H1 (cell line): ENCODE data around the gene HMGN3. TPM values are rescaled to one million over a fixed set of nuclear protein-coding genes. Genes with fewer than 3 reads are reported as not detected.

ENCODE experiments used
- CTCF ChIA-PET: fragments of 300-600 bp; sonication (Branson Sonifier 250); formaldehyde crosslinking; loops from one replicate; lab custom pipeline; 2021; ENCODE audit not compliant: partially characterized antibody; lab: Charles Lee
- POLR2A ChIA-PET: fragments of 300-600 bp; sonication (Branson Sonifier 250); formaldehyde crosslinking; loops from one replicate; lab custom pipeline; 2021; ENCODE audit warnings: inconsistent platforms; ENCODE audit not compliant: partially characterized antibody; lab: Charles Lee
- DNase-seq, 2 experiments: peaks; one replicate each; pipeline versions ENCODE4 v3.0.0 to v3.0.0-alpha.2; 2010 to 2022; ENCODE audit warnings: low spot score in 2 of 2, low read depth in 1 of 2, mixed read lengths in 1 of 2
- FAIRE-seq: peaks from 2 replicates; lab custom pipeline; 2011; peaks lifted over from hg19 to GRCh38; lab: Jason Lieb, UNC
- H2AFZ ChIP-seq: 2 replicates; pipeline ENCODE4 v1.8.1; 2012; ENCODE audit warnings: low read length, inconsistent platforms
- H2AK5ac ChIP-seq: 2 replicates; pipeline ENCODE4 v1.6.1; 2013; ENCODE audit warnings: low read depth, low read length
- H2BK120ac ChIP-seq: replicated peaks from 2 replicates; pipeline ENCODE3; 2013; ENCODE audit warnings: low read depth, low read length, inconsistent platforms
- H2BK12ac ChIP-seq: 2 replicates; pipeline ENCODE4 v1.6.1; 2013; ENCODE audit warnings: low read depth, low read length
- H2BK15ac ChIP-seq: 2 replicates; pipeline ENCODE4 v1.6.1; 2013; ENCODE audit warnings: low read length
- H2BK20ac ChIP-seq: 2 replicates; pipeline ENCODE4 v1.6.1; 2013; ENCODE audit warnings: low read length
- H2BK5ac ChIP-seq: 2 replicates; pipeline ENCODE4 v1.6.1; 2013; ENCODE audit warnings: low read depth, low read length
- H3K14ac ChIP-seq: 2 replicates; pipeline ENCODE4 v1.6.1; 2013; ENCODE audit warnings: inconsistent platforms; ENCODE audit not compliant: insufficient read length
- H3K18ac ChIP-seq: 2 replicates; pipeline ENCODE4 v1.6.1; 2013; ENCODE audit warnings: low read length; ENCODE audit errors: extremely low read depth
- H3K23ac ChIP-seq: 2 replicates; pipeline ENCODE4 v1.6.1; 2013; ENCODE audit warnings: inconsistent platforms; ENCODE audit not compliant: insufficient read length
- H3K23me2 ChIP-seq: 2 replicates; pipeline ENCODE4 v1.6.1; 2013; ENCODE audit warnings: low read depth, low read length
- H3K27ac ChIP-seq: 2 replicates; pipeline ENCODE4 v1.6.1; 2011; ENCODE audit warnings: low read depth, low read length, inconsistent platforms
- H3K27me3 ChIP-seq, 4 experiments: replicated peaks in 1 of 4; 1 replicate in 1 of 4; 2 replicates in 3 of 4; pipeline versions ENCODE4 v1.6.1 to v1.8.1; 2011 to 2013; ENCODE audit warnings: low read length in 3 of 4, mild to moderate bottlenecking in 3 of 4, inconsistent platforms in 2 of 4, mixed read lengths in 2 of 4, moderate library complexity in 1 of 4; ENCODE audit not compliant: control insufficient read depth in 3 of 4, insufficient read depth in 3 of 4; ENCODE audit errors: extremely low read depth in 1 of 4
- H3K36me3 ChIP-seq, 4 experiments: 2 replicates each; pipeline versions ENCODE4 v1.6.1 to v1.8.1; 2011 to 2013; ENCODE audit warnings: mild to moderate bottlenecking in 4 of 4, low read length in 3 of 4, moderate library complexity in 2 of 4, control low read depth in 1 of 4, inconsistent platforms in 1 of 4; ENCODE audit not compliant: insufficient read depth in 4 of 4, control insufficient read depth in 2 of 4
- H3K4ac ChIP-seq: replicated peaks from 2 replicates; pipeline ENCODE3; 2013; ENCODE audit warnings: low read length, low read depth, mixed read lengths, inconsistent platforms; ENCODE audit not compliant: insufficient read length
- H3K4me1 ChIP-seq, 4 experiments: replicated peaks in 1 of 4; 1 replicate in 1 of 4; 2 replicates in 3 of 4; pipeline versions ENCODE4 v1.6.1 to v1.8.1; 2011 to 2013; ENCODE audit warnings: low read length in 3 of 4, inconsistent platforms in 2 of 4, mixed read lengths in 1 of 4; ENCODE audit not compliant: insufficient read depth in 4 of 4, control insufficient read depth in 3 of 4
- H3K4me2 ChIP-seq, 2 experiments: 2 replicates each; pipeline versions ENCODE4 v1.6.1 to v1.8.1; 2011 to 2013; ENCODE audit warnings: low read depth in 2 of 2, low read length in 2 of 2, control low read depth in 1 of 2, inconsistent platforms in 1 of 2, mild to moderate bottlenecking in 1 of 2; ENCODE audit not compliant: insufficient read depth in 1 of 2
- H3K4me3 ChIP-seq, 4 experiments: fragments of 200-600, 300-600 bp in 1 of 4; sonication (generic), shearing (Covaris generic), sonication (Bioruptor Twin) in 1 of 4; 2 replicates each; pipeline versions ENCODE4 v1.5.1 to v1.8.1; 2011 to 2016; ENCODE audit warnings: low read length in 4 of 4, low read depth in 3 of 4, control low read depth in 2 of 4, inconsistent platforms in 2 of 4, mild to moderate bottlenecking in 2 of 4, mixed read lengths in 1 of 4, moderate library complexity in 1 of 4; ENCODE audit not compliant: insufficient read depth in 2 of 4; ENCODE audit errors: extremely low read depth in 1 of 4
- H3K56ac ChIP-seq: replicated peaks from 2 replicates; pipeline ENCODE3; 2013; ENCODE audit warnings: low read depth, mild to moderate bottlenecking, mixed read lengths, low read length, inconsistent platforms; ENCODE audit not compliant: insufficient read length
- H3K79me1 ChIP-seq: 2 replicates; pipeline ENCODE4 v1.6.1; 2013; ENCODE audit warnings: low read depth, low read length, control low read depth
- H3K79me2 ChIP-seq, 2 experiments: 2 replicates each; pipeline versions ENCODE4 v1.6.1 to v1.8.1; 2012 to 2013; ENCODE audit warnings: low read length in 2 of 2, mild to moderate bottlenecking in 2 of 2, inconsistent platforms in 1 of 2; ENCODE audit not compliant: insufficient read depth in 2 of 2, control insufficient read depth in 1 of 2
- H3K9ac ChIP-seq, 4 experiments: replicated peaks in 1 of 4; 1 replicate in 1 of 4; 2 replicates in 3 of 4; pipeline versions ENCODE4 v1.6.1 to v1.8.1; 2011 to 2013; ENCODE audit warnings: low read depth in 3 of 4, low read length in 3 of 4, control low read depth in 2 of 4, mild to moderate bottlenecking in 2 of 4, moderate library complexity in 2 of 4, inconsistent platforms in 1 of 4; ENCODE audit errors: extremely low read depth in 1 of 4
- H3K9me3 ChIP-seq, 2 experiments: 2 replicates each; pipeline versions ENCODE4 v1.6.1 to v1.8.1; 2012 to 2013; ENCODE audit warnings: mild to moderate bottlenecking in 2 of 2, moderate library complexity in 2 of 2, control low read depth in 1 of 2, inconsistent platforms in 1 of 2, low read depth in 1 of 2, low read length in 1 of 2, mixed read lengths in 1 of 2; ENCODE audit not compliant: insufficient read depth in 2 of 2
- H4K20me1 ChIP-seq, 2 experiments: replicated peaks in 1 of 2; 2 replicates each; pipeline versions ENCODE3 to v1.8.1; 2011 to 2013; ENCODE audit warnings: inconsistent platforms in 2 of 2, low read length in 2 of 2, mild to moderate bottlenecking in 1 of 2; ENCODE audit not compliant: insufficient read depth in 2 of 2, control insufficient read depth in 1 of 2
- H4K5ac ChIP-seq: 2 replicates; pipeline ENCODE4 v1.6.1; 2013; ENCODE audit warnings: low read length, low read depth, mixed read lengths, inconsistent platforms; ENCODE audit not compliant: insufficient read length
- H4K8ac ChIP-seq: 2 replicates; pipeline ENCODE4 v1.8.0; 2013; ENCODE audit warnings: mild to moderate bottlenecking, moderate library complexity, low read length, inconsistent platforms; ENCODE audit not compliant: insufficient read depth; ENCODE audit errors: extremely low read depth
- H4K91ac ChIP-seq: replicated peaks from 2 replicates; pipeline ENCODE3; 2013; ENCODE audit warnings: low read length, mixed read lengths, inconsistent platforms; ENCODE audit not compliant: insufficient read length
- NANOG ChIP-seq: IDR thresholded peaks from 2 replicates; pipeline ENCODE4 v1.6.1; 2011; ENCODE audit warnings: low read length, low read depth, mild to moderate bottlenecking, inconsistent platforms; ENCODE audit not compliant: insufficient read depth, poor library complexity, severe bottlenecking
- TAF7 ChIP-seq: optimal IDR thresholded peaks from 2 replicates; pipeline ENCODE3; 2011; ENCODE audit warnings: low read depth, mild to moderate bottlenecking, inconsistent platforms, low read length, moderate library complexity, borderline replicate concordance
- WGBS, 2 experiments: shearing (Covaris generic) in 1 of 2; methylation state at CpG; one replicate each; pipeline versions ENCODE4 v1.1.6 to v1.1.7; 2013 to 2015; ENCODE audit warnings: low lambda C conversion rate in 2 of 2, mixed read lengths in 2 of 2, inconsistent platforms in 1 of 2, low coverage in 1 of 2, missing lambda C conversion rate in 1 of 2; ENCODE audit not compliant: insufficient replicate concordance in 2 of 2, insufficient coverage in 1 of 2, insufficient read length in 1 of 2; ENCODE audit errors: extremely low coverage in 1 of 2, missing lambda C conversion rate in 1 of 2; 5-methylcytosine and 5-hydroxymethylcytosine counted together
- polyA plus RNA-seq, 7 experiments: library from polyadenylated mRNA; depleted of rRNA in 3 of 7; stranded (reverse) in 5 of 7; unstranded in 2 of 7; fragments of >200 nt in 5 of 7; fragments of 200-250 nt in 2 of 7; gene quantifications; 1 replicate in 5 of 7; 2 replicates in 1 of 7; 4 replicates in 1 of 7; pipeline versions ENCODE4 v1.2.1 to v1.2.3, GENCODE V29; 2011 to 2013; ENCODE audit warnings: missing spikeins in 2 of 7, mixed read lengths in 2 of 7
- total RNA-seq: library from RNA; stranded (reverse); fragmentation: NEBNext Ultra II Directional; extraction: Animal tissue kit (Norgen Biotek cat#: 25700); gene quantifications from 2 replicates; pipeline ENCODE4 v1.2.1, GENCODE V29; 2021

HMGN3 gene
- total and polyA plus RNA-seq, 2 of the 8 experiments (the other 6 are each of a cell fraction or from before 2014, with no cell fraction given) = 84.4 to 167 TPM

DNA sequence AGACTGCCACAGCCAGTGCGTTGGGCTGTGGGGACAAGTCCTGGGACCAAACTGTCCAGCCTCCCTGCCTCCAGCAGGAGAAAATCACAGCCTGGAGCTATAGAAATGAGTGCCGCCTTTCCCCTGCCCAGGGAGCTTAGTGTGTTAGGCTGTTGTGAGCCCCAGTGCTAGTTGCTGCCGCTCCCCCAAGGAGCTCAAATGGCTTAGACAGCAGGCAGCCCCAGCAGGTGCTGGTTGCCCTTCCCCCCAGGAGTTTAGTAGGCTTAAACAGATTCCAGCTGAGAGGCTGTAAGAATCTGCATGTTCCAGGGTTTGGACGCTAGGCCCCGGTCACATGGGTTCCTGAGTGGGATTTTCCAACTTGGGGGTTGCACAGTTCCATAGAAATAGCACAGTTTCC lies 27.2 kb upstream of the HMGN3 start:
- Histone ChIP-seq H4K8ac (no peak overlapping the region), H4K5ac (no peak overlapping the region), H3K4me1 (no peaks in the 10 kb centered on the region), H3K23me2 (no peaks in the 10 kb centered on the region), H3K4me3 (no peak overlapping the region), H2BK12ac (no peak overlapping the region), H2BK5ac (no peak overlapping the region), H3K79me1 (no peaks in the 10 kb centered on the region), H2AK5ac (no peak overlapping the region), H3K9ac (no peak overlapping the region), H4K91ac (no peak overlapping the region), H3K27ac (no peak overlapping the region), H3K4ac (no peak overlapping the region), H3K14ac (no peak overlapping the region), H3K56ac (no peak overlapping the region), H3K79me2 (no peaks in the 10 kb centered on the region), H3K9me3 (peaks cover 3 to 10% of the 10 kb centered on the region in 2 experiments; a peak in 1 of 4 replicates), H3K18ac (no peak overlapping the region), H2BK120ac (no peak overlapping the region), H3K23ac (no peak overlapping the region), H2BK15ac (no peak overlapping the region), H2BK20ac (no peak overlapping the region), H3K4me2 (no peak overlapping the region), H4K20me1 (no peaks in the 10 kb centered on the region), H3K36me3 (no peaks in the 10 kb centered on the region), H3K27me3 (no peaks in the 10 kb centered on the region), H2AFZ (no peak overlapping the region)
- 73% methylated on average over 5 of the region's 5 CpGs; no CpG with 5 or more reads in 1 of the 2 experiments for WGBS, 2 experiments
- DNase-seq = no peak
- no peak for FAIRE-seq
- ChIA-PET CTCF (interaction anchor here (1.0 to 1.6 kb wide), 3 partner anchors 10 to 205 kb away, joined by 3 to 5 read pairs (median 3); no protein-coding TSS in a partner anchor), POLR2A (no interaction called here)
- TF ChIP-seq TAF7 (no peak), NANOG (peak; percentile 55)
